GM13976 (cell line): Measurements from ENCODE around the gene PKNOX2.

Experiments
- DNase-seq: peaks from one replicate; pipeline ENCODE4 v3.0.0; 2012; ENCODE audit warnings: low spot score
- CTCF ChIP-seq: IDR thresholded peaks from 2 replicates; pipeline ENCODE4 v1.5.1; 2012; ENCODE audit warnings: borderline replicate concordance, mild to moderate bottlenecking; ENCODE audit not compliant: insufficient read depth; ENCODE audit errors: extremely low read depth, missing control alignments, control extremely low read depth
- in situ Hi-C: fragments of 300-500 bp; cut with MboI; formaldehyde crosslinking; loops from one replicate; pipeline ENCODE4 v1.12.0; 2022; ENCODE audit warnings: low sequenced_read_pairs, mixed read lengths, inconsistent platforms; ENCODE audit not compliant: unreplicated experiment

Gene PKNOX2

DNA sequence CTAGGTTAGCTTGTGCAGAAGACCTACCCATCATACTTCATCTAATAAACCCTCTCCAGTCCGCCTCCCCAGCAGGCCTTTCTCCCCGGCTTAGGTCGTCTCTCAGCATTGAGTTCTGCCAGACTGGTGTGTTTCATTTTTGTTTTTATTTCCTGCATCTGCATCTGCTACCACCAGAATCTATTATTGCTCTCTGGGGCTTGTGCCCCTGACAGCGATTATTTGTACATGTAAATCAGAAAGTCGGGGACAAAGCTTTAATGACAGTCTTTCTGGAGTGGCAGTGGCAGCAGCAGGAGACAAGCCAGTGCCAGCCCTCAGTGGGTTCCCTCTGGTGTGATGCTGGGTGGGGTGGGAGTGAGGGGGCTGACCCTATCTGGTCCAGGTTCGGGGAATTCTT, 127.5 kb downstream of the PKNOX2 start:
- DNase-seq: no peak
- in situ Hi-C loops: no loop called here
- no peak for TF ChIP-seq CTCF

- no peak for TF ChIP-seq CTCF
- no peak for DNase-seq
- in situ Hi-C loops: no loop called here
Observed at GRCh38 chr11:125293596-125293995, 129.0 kb downstream of the PKNOX2 start.

DNA sequence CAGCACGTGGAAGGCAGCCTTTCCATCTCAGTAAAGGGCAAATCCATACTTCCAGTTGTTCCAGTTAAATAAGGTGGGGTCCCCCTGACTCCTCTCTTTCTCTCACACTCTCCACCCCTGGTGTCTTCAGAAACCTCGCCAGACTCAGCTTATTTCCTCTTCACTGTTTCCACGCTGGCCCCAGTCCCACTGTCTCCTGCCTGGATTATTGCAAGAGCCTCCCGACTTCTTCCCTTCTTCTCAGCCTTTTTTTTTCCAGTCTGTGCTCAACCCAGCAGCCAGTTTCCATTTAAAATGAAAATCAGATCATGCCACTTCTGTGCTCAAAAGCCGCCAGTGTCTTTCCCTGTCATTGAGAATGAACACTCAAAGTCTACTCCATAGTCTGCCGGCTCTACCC, 131.4 kb downstream of the PKNOX2 start:
- DNase-seq: no peak
- no peak for TF ChIP-seq CTCF
- in situ Hi-C loops: no loop called here

DNA sequence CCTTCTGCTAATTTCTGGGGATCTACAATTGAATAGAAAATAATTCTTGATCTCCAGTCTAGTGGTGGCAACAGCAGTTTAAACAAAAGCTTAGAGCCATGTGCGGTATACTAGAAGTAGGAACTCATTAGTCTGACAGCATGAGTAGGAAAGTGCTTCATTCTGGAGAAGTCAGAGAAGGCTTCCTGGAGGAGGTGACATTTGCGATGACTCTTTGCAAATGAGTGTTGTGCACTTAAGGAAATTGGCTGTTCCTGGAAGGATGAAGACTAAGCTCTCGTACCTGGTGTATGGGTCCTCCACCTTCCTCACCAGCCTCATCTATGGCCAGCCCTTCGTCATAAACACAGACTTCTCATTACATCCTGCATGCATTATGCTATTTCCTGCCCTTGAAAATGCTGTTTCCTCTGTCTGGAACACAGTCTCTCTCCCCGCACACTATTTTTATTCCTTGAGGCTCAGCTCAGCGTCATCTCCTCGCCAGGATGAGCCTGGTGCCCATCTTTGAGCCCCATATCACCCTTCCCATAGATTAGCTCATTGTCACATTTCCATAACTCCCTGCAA, 132.9 kb downstream of the PKNOX2 start:
- TF ChIP-seq CTCF: no peak
- in situ Hi-C loops: no loop called here
- DNase-seq: no peak

DNA sequence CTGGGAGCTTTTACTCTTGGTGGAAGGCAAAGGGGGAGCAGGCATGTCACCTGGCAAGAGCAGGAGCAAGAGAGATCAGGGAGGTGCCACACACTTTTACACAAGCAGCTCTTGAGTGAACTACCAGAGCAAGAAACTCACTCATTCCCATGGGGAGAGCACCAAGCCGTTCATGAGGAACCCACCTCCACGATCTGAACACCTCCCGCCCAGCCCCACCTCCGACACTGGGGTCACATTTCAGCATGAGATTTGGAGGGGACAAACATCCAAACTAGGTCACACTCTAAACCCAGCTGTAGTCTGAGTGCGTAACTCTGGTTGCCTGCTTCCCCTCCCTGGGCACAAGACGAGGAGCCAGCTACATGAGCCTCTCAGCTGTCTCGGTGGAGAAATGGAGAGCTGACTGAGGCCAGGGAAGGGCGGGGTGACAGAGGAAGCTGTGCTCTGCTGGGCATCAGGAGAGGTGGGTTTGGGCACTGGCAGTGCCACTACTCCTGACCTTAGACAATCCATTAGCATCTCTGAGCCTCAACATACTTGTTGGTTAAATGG, 134.6 kb downstream of the PKNOX2 start:
- no peak for DNase-seq
- in situ Hi-C loops: no loop called here
- TF ChIP-seq CTCF: no peak

DNA sequence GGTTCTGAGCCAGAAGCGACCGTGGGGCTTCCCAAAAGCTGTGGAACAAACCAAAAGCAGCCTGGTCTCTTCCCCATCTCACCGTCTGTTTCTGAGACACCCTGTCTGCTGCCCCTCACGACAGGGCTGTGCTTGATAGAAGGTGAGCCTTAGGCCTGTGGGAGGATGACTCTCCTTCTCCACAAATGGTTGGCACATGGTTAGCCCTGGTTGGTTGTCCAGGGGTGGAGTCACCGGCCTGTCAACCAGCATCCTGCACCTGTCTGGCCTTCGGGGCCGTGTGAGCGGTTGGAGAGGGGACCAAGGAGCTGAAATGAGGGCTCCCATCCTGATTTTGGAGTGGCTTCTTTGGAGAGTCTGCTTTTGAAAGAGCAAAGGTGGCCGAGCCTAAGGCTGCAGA, 135.3 kb downstream of the PKNOX2 start:
- in situ Hi-C loops: no loop called here
- no peak for TF ChIP-seq CTCF
- DNase-seq: no peak
